Cortex of kidney (tissue), 1 donor: ENCODE measurements around the gene NLRC3.

Experiments
- DNase-seq: peaks from one replicate; lab custom pipeline; 2025; lab: John Stamatoyannopoulos, UW

The NLRC3 gene

DNA sequence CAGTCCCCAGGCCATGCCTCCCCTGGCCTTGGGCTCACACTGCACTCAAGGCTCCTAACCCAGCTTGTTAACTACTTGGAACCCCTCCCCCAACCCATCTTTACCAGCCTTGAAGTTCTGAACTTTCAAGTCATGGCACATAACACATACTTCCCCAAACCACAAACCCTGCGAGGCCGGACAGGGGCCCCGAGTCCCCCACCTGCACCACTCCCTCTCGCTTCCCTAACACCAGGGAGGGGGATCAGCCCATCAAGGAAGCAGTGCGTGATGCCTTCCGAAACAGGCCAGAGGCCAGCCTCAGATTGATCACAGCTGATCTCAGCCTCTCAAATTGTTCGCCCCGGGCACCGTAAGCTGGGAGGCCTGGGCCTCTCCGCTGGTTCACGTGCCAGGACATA is 3.0 kb upstream of the NLRC3 start:
- no peak for DNase-seq

DNA sequence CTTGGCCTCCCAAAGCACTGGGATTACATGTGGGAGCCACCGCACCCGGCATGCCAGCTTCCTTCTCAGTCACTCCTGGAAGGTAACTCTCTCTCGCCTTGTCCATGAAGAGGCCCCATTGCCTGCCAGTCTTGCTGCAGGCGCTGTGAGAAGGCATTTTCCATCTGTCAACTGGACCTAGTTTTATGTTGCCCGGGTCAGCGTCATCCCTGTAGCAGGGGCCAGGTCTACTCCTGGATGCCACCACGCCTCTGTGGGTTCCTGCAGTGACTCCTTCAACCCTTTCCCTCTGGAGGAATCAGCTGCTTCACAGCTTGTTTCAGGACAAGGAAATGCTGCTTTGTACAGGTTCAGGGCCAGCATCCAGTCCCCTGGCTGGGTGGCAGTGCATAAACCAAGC is 2.6 kb upstream of the NLRC3 start:
- no peak for DNase-seq

- no peak for DNase-seq
Measured at GRCh38 chr16:3578610-3579551, 1.7 kb upstream of the NLRC3 start.

DNA sequence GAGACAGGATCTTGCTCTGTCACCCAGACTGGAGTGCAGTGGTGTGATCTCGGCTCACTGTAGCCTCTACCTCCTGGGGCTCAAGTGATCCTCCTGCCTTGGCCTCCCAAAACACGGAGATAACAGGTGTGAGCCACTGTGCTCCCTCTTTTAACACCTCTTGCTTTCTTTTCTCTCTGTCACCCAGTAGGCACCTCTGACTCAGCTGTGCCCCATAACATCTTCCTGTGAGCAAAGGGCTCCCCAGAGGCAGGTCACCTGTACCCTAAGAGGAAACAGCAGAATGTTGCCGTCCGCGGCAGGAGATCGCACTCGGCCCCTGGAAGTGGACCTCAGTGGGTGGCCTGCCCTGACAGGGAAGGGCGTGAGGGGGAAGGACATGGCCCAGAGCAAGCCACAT is 918 bp upstream of the NLRC3 start:
- no peak for DNase-seq

- no peak for DNase-seq
Measured at GRCh38 chr16:3576211-3576610, 992 bp downstream of the NLRC3 start.

DNA sequence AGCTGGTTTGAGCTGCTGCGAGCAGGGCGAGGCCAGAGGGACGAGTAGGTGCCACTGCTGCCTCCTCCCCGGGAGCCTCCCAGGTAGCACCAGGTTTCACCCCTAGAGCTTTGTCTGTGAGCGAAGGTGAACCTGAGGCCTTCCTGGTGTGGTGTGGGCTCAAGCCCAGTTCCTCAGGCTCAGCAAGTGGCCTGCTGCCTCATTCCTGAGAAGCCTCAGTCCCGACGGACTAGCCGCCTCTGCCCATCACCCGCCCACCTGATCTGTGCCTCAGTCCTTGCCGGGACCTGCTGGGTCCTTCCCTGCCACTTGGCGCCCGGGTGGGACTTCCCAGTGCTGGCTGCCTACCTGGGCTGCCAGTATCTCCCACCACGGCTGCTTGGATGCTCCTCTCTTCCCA is 1.7 kb downstream of the NLRC3 start:
- DNase-seq, result no peak

DNA sequence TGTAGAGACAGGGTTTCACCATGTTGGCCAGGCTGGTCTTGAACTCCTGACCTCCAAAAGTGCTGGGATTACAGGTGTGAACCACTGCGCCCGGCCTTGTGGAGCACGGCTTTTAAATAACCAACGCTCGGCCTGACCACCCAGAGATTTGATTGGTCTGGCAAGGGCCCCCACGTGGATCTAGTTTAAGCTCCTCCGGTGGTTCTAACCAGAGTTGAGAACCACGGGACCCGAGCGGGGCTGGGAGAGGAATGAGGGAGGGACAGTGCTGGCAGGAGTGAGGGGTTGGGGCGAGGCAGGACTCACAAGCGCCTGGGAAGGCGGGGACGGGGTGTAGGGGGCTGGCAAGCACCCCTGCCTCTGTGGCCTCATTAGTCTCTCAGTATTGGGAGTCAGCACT is 3.0 kb downstream of the NLRC3 start:
- no peak for DNase-seq

DNA sequence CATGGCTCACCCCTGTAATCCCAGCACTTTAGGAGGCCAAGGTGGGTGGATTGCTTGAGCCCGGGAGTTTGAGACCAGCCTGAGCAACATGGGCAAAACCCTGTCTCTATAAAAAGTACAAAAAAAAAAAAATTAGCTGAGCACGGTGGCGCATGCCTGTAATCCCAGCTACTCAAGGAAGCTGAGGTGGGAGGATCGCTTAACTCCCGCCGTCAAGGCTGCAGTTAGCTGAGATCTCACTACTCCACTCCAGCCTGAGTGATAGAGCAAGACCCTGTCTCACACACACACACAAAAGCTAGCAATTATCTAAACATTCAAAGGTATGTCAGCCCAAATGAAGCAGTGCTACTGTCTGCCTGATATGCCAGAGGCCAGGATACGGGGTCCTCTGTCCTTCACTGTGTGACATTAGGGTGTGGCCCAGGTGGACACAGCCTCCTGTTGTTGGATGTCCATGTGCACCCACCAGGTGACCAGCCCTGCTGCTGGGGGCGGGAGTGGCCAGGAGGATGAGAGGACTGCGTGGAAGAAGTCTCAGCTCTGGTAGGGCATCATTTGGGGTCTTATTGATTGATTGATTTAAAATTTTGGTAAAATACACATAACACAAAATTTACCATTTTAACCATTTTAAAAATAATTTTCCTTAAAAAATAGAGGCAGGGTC is 3.9 kb downstream of the NLRC3 start:
- DNase-seq, result no peak

- DNase-seq, result no peak
Measured at GRCh38 chr16:3570420-3571062, 6.7 kb downstream of the NLRC3 start.

- no peak for DNase-seq
Measured at GRCh38 chr16:3569851-3570250, 7.4 kb downstream of the NLRC3 start.

DNA sequence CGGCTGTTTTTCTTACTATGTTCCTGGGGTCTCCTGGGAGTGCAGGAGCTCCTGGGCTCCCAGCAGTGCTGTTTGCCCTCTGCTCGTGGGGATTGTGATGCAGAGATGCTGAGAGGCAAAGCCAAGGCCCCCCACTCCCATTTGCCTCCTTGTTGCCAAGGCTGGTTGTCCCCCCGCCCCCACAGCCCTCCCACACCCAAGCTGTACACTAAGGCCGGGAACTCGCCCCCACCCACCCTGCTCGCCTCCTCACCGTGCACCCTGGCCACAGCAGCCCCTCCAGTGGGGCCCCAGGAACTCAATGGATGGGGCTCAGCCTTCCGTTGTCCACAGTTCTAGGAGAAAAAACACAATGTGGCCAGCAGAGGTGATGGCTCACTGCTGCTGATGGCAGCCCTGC is 10.2 kb downstream of the NLRC3 start:
- DNase-seq, result no peak

GRCh38 chr16:3564889-3565141 is 12.4 kb downstream of the NLRC3 start:
- DNase-seq, result no peak

- DNase-seq, result no peak
Measured at GRCh38 chr16:3564130-3564888, 12.9 kb downstream of the NLRC3 start.

DNA sequence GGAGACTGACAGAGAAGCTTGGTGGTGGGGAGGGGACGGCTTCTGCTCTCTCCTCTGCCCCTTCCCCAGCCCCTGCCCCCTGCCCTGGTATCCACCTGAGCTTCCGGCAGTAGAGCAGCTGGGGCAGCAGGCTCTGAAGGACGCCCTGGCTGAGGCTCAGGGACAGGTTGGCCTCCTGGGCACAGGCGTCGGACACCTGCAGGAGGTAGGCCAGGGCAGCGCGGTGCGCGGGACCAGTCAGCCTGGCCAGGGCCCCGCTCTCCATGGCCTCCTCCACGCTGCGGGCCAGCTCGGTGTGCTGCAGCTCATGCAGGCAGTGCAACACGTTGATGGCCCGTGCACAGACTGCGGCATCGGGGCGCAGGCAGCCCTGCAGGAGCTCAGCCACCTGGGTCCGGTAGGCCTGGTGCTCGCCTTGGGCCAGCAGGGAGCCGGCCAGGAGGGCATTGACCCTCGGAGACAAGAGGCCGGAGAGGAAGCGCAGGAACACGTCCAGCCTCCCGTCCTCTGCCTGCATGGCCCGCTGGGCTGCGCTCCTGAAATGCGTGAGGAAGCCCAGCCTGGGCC is 14.2 kb downstream of the NLRC3 start:
- no peak for DNase-seq

DNA sequence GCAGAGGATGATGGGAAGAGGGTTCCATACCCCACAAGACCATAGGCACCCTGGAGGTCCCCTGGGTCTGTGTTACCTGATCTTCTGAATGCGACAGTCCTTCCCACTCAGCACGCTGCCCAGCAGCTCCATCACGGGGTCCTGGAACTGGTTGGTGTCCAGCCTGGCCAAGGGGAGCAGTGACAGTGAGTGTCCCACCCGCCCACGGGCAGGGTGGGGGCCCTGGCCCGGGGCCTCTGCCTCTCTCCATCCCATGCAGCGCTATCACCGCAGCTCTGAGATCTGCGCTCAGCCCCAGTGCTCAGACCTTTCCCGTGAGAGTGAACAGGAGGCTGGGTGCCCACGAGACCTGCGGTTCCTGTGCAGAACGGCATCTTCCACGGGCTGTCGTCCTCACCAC is 15.6 kb downstream of the NLRC3 start:
- DNase-seq, result no peak

DNA sequence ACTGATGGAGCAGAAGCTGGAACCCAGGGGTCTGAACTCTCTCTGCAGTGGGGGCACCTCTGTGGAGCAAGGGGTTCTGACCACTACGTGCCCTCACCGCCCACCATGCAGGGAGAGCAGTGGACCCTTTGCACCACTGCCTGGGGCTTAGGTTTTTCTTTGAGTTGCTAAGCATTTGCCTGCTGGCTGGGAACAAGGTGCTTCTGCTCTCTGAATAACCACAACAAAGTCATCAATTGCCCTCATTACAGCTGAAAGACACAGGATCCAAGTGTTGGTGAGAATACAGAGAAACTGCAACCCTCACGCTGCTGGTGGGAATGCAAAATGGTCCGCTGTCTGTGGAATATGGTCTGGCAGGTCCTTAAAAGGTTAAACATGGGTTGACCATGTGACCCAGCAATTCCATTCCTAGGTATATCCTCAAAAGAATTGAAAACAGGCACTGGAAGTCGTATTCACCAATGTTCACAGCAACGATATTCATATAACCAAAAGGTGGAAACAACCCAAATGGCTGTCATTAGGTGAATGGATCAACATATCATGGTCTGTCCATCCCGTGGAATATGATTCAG is 22.8 kb downstream of the NLRC3 start:
- DNase-seq, result no peak

- DNase-seq, result no peak
Measured at GRCh38 chr16:3553138-3553923, 23.9 kb downstream of the NLRC3 start.

DNA sequence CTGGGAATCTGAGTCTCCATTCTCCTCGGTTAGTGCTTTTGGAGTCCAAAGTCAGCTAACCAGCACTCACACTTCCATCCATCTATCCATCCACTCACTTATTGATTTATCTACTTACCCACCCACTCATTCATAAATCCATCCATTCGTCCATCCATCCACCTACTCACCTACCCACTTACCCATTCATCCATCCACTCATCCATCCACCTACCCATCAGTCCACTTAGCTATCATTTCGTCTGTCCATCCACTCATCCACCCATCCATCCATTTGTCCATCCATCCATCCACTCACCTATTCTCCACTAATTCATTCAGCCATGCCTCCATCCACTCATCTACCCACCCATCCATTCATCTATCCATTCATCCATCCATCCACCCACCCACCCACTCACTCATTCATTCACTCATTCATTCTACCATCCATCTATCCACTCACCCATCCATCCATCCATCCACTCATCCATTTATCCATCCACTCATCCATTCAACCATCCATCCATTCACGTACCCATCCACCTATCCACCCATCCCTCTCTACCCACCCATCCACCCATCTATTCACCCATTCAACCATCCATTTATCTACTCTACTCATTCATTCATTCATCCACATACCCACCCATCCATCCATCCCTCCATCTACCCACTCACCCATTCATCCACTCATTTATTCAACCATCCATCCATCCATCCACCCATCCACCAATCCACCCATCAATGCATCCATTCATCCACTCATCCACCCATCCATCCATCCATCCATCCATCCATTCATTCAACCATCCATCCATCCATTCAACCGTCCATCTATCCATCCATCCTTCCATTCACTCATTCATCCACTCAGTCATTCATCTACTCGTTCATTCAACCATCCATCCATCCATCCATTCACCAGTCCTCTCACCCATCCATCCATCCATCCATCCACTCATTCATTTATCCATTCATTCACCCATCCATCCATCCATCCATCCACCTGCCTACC is 26.1 kb downstream of the NLRC3 start:
- no peak for DNase-seq

GRCh38 chr16:3549906-3550305 is 27.3 kb downstream of the NLRC3 start:
- DNase-seq, result no peak

- no peak for DNase-seq
Measured at GRCh38 chr16:3548859-3549258, 28.3 kb downstream of the NLRC3 start.
